GM12872 (cell line): ENCODE measurements around the gene IQCF6.

Experiments
- TF ChIP-seq, protein P1 (sequence below): IDR thresholded peaks from 3 replicates; pipeline ENCODE4 v1.5.1; 2011; ENCODE audit warnings: low read depth, mild to moderate bottlenecking, low read length, moderate library complexity; ENCODE audit not compliant: insufficient read depth

Gene IQCF6

DNA sequence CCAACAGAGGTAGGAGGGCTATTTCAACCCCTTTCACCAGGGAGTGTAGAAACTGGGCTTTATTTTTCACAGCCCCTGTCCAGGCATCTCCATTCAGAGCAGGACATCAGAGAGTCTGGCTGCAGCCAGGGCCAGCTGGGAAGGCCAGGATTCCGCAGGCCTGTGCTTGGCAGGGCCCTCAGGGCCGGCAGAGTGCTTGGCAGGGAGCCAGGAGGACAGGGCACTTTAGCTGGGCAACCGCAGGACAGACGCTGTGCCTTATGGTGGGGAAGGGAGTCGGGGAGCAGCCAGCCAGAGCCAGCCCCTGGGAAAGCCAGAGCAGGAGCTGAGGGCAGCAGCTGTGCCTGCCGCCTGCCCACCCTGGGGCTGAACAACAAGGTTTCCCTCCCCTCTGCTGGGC, 34.5 kb upstream of the IQCF6 start:
- TF ChIP-seq, protein P1, sequence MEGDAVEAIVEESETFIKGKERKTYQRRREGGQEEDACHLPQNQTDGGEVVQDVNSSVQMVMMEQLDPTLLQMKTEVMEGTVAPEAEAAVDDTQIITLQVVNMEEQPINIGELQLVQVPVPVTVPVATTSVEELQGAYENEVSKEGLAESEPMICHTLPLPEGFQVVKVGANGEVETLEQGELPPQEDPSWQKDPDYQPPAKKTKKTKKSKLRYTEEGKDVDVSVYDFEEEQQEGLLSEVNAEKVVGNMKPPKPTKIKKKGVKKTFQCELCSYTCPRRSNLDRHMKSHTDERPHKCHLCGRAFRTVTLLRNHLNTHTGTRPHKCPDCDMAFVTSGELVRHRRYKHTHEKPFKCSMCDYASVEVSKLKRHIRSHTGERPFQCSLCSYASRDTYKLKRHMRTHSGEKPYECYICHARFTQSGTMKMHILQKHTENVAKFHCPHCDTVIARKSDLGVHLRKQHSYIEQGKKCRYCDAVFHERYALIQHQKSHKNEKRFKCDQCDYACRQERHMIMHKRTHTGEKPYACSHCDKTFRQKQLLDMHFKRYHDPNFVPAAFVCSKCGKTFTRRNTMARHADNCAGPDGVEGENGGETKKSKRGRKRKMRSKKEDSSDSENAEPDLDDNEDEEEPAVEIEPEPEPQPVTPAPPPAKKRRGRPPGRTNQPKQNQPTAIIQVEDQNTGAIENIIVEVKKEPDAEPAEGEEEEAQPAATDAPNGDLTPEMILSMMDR, result no peak

DNA sequence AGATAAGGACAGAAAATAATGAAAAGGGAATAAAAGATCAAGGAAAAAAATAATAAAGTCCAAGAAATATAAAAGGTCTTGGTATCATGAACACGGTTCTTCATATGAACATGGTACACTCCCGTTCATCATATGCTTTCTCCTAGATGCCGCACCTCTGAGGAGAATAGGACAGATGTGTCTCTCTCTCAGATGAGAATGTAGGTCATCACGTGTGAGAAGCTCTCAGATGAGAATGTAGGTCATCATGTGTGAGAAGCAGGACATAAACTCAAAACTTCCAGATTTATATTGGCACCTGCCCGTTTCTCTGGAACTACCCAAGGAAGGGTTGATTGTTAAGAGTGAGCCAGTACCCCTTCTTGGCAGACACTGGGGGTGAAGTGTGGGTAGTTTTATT, 29.9 kb upstream of the IQCF6 start:
- TF ChIP-seq, protein P1, result no peak

GRCh38 chr3:51802106-51802703, 23.2 kb upstream of the IQCF6 start:
- TF ChIP-seq, protein P1, result no peak

DNA sequence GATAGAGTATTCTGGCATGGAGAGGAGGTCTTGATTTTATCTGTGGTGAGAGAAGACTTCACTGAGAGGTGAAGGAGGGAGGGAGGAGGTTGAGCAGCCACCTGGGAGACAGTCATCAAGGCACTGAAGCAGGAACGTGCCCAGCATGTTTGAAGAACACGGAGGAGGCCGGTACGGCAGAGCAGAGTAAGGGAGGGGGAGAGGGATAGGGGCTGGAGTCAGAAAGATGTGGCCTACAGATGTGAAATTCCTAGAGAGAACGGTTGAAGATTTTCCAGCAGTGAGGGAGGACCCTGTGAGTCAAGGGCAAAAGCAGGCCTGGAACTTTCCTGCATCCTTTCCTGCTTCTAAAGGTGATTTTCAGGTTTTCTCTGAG, 21.7 kb upstream of the IQCF6 start:
- TF ChIP-seq, protein P1, result no peak

GRCh38 chr3:51799879-51800749, 21.1 kb upstream of the IQCF6 start:
- TF ChIP-seq, protein P1, result peak; percentile 83

DNA sequence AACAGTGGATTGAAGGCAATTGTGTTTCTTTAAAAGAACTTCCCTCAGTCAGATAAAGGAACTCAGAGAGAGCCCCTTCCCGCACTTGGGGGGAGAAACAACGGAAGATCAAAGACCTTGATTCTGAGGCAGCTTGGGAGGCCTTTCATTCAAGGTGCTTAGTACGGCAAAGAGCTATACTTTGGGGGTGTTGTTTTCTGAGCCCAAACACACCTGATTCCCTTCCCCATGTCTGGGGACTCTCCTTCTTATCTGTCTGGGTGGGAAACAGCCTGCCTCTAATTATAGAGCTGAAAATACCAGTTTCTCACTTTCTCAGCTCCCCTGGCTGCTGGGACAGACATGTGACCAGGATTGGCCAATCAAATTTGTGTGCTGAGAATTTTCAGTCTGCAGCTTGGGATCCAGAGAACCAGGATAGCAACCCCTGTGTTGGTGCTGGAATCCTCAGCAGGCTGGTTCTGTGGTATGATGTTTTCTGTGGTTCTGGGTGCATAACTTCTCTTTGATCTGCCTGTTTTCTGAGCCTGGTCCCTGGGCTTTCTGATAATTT, 19.4 kb upstream of the IQCF6 start:
- TF ChIP-seq, protein P1, result no peak

GRCh38 chr3:51796854-51797253, 17.8 kb upstream of the IQCF6 start:
- TF ChIP-seq, protein P1, result no peak
